GM19351 (cell line): Measurements from ENCODE around the gene PRPH.
A peak's percentile ranks its signal among the peaks of the same experiment; 100 is the strongest.

ENCODE experiments used
- ATAC-seq: cut with Tn5 transposase; IDR thresholded peaks from one replicate; pipeline ENCODE4 v1.9.1; 2021; ENCODE audit warnings: mild to moderate bottlenecking, moderate library complexity; ENCODE audit not compliant: unreplicated experiment

PRPH gene

GRCh38 chr12:49345051-49345824 is 50.3 kb downstream of the PRPH start:
- no peak for ATAC-seq

GRCh38 chr12:49345825-49346658 is 51.1 kb downstream of the PRPH start:
- no peak for ATAC-seq

GRCh38 chr12:49346659-49347310 is 51.8 kb downstream of the PRPH start, which contains the start of gene DNAJC22:
DNAJC22 (plus strand) TSS chr12:49346888; CDS start chr12:49348873, 1,985 bp downstream.
- no peak for ATAC-seq

GRCh38 chr12:49347311-49348193 is 52.6 kb downstream of the PRPH start:
- ATAC-seq = peak; percentile 53
